CD4-positive, alpha-beta T cell treated with Interleukin-6 at 100 ng/mL for 8 hours (primary cell): ENCODE measurements around the gene HRH2.
"Not testable (repeated sequence)": the region's sequence is repeated elsewhere in the genome, so short reads cannot be mapped to it uniquely, and the experiment has no call there.

Experiments used
- DNase-seq: peaks from one replicate; pipeline ENCODE4 v3.0.0-alpha.2; 2020; ENCODE audit warnings: mixed read lengths, low spot score

HRH2 gene

GRCh38 chr5:175649967-175650366 lies 7.9 kb upstream of the HRH2 start:
- DNase-seq: no peak

GRCh38 chr5:175650430-175651205 lies 7.3 kb upstream of the HRH2 start:
- DNase-seq: not testable (repeated sequence)

GRCh38 chr5:175652741-175653663 lies 4.9 kb upstream of the HRH2 start:
- DNase-seq: peak; percentile 75

- DNase-seq: no peak
Measured at GRCh38 chr5:175653763-175654162, 4.1 kb upstream of the HRH2 start.

DNA sequence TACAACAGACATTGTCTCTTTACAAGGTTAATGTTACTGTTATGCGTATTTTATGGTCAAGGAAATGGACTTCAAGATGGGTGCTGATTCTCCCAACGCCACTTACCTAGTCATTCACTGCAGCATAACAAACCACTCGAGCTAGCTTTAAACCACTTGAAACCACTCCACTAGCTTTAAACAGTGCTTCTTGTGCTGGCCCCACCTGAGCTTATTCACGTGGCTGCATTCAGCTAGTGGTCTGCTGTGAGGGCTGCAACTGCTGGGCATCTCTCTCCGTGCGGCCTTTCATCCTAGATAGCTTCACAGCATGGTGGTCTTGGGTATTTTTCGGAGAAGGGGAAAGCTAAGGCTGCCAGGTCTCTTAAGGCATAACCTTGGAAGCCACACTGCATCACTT lies 3.5 kb upstream of the HRH2 start:
- DNase-seq: no peak

DNA sequence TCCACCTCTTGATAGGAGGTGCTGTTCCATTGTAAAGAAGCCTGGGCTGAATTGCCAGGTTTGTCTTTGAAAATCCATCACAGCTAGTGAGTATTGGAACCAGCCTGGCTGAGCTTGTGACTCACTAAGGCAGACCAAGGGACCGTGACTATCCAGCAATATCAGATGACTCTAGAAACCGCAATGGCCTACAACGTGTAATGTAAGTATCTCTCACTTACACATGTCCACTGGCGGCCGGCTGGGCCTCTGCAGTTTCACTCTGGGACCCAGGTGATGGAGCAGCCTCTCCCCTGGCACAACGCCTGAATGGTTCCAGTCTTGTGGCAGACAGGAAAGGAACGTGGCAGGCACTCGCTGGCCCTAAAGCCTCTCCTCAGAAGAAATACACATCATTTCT lies 3.1 kb upstream of the HRH2 start:
- no peak for DNase-seq

DNA sequence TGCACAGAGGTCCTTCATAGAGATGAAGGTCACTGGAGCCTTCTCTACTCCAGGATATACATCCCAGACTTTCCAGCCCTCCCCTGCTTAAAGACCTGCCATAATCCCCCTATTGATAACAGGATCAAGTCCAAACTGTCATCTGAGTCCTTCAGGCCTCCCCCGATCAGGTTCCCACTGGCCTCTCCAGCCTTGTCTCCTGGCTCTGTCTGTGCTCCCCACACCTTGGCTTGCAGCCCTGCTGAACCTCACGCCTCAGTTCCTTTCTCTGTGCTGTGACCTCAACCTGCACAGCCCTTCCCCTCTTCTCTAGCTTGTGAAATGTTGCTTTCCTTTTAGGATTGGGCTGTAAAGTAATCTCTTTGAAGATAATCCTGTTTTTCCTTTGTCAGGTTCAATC lies 2.5 kb upstream of the HRH2 start:
- no peak for DNase-seq

DNA sequence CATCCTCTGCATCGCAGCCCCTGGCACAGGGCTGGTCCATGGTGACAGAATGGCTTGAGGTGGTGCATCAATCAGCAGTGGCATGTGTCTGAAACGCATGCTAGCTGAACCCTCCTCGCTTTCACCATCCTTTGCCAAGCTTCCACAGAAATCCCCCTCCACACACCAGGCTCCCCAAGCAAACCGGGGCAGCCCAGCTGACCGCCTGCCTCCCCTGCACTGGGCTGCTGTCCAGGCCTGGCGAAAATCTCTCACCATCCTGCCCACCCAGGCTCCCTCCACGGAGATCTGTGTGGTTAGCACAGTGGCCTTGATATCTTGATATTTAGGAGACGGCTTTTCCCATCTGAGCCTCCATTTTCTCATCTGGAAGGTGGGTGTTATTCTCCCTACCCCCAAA lies 905 bp upstream of the HRH2 start:
- DNase-seq: no peak

GRCh38 chr5:175658299-175659145 lies 651 bp downstream of the HRH2 start:
- DNase-seq: peak; percentile 39

DNA sequence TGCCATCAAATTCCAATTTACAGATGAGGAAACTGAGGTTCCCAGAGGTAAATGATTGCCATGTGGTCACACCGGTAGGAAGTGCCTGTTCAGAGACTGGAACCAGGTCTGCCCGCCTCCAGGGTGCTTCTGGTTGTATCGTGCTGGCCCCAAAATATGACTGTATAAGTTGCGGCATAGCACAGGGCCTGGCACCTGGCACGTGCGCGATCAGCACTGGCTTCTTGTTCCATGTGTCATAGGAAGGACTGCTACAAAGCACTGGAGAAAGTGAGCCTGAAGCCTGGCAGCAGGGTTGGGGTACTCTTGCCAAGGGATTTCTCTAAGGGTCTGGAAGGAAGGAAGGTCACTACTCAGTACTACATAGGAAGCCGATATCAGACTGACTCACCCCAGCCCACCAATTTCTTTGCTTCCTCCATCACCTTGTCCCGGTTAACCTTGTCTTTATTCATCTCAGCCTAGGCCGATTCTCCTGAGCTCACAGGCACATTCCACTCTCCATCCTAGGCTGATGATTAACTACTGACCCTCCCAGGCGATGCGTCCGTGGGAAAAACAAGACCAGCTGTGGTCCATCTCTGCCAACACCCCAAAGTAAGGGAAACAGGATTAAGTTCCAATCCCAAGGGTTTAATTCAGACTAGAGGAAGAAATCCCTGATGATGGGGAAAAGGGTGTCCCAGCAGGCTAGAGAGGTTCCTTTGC lies 1.8 kb downstream of the HRH2 start:
- DNase-seq: no peak

DNA sequence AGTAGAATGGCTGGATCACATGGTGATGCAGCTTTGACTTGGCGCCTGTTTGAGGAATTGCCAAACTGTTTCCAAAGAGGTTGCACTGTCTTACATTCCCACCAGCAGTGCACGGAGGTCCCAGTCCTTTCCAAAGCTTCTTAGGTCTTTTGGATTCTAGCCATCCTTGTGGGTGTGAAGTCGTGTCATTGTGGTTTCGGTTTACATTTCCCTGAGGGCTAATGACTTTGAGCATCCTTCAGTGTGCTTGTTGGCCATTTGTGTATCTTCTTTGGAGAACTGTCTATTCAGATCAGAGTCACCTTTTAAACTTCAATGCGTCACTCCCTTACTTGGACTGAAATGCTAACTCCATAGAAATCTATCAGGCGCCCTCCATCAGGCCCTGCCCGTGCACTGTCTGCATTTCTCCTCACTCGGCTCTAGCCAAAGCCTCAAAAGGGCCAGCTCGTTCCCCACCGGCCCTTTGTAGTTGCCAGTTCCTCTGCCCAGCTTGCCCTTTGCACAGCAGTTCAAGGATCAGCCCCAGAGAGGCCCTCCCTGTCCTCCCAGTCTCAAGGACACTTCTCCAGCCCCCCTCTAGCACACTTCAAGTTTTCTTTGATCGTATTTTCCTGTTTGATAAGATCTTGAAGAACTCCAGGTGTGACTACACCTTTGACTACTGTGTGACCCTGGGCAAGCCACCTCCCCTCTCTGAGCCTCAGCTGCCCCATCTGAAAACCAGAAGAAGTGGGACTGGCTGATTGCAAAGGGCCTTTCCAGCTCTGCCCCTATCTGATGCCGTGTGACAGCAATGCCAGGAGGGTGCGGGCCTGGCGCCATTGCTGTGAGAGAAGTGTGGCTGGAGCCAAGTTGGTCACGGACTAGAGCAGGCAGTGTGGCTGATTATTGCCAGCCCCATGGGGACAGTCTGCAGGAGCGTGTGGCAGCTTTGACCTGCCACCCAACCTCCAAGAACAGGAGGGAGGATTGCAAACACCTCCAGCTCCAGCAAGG lies 5.6 kb downstream of the HRH2 start:
- no peak for DNase-seq

GRCh38 chr5:175664723-175665122 lies 6.9 kb downstream of the HRH2 start:
- DNase-seq: no peak

DNA sequence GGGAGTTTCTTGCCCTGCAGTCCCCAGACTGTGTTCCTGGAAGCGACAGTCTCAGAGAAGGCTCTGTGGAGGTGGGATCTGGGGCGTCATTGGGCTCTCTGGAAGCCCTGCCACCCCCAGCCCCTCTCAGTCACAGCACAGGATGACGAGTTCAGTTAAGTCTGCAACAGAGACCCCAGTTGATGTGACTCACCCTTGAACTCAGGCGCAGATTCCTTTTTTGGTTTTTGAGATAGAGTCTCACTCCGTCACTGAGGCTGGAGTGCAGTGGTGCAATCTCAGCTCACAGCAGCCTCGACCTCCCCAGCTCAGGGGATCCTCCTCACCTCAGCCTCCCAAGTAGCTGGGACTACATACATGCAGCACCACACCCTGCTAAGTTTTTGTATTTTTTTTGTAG lies 8.3 kb downstream of the HRH2 start:
- DNase-seq: no peak

DNA sequence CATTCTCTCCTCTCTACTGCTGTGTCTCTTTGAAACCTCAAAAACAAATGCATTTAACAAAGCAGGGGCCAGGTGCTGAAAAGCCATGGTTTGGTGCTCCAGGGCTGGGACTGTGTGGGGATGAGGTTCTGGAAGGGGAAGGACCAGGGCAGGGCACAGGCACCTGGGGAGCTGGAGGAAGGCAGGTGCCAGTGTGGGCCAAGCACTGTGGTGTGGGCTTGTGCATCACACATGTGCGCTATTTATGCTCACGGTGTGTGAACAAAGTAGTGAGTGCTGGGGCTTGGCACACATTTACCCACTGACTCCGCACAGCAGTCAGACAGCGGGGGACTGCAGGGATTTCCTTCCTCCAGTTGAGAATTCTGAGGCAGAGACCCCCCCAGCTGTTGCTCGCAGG lies 10.1 kb downstream of the HRH2 start:
- no peak for DNase-seq

DNA sequence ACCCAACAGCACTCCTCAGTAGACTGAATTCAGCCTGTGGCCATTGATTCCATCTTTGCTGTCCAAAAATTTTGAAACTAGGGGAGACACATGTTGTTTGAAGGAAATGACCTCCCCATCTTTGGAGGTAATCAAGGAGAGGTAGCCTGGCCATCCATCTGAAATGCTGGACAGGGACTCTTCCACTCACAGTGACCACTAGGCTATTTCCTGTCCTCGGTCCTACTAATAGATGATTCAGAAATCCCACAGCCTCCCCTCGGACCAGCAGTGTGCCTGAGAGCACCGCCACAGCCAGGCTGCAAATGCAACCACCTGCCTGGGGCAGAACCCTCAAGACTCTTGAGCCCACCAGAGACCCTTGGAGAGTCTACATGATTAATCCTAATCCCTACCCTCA lies 12.5 kb downstream of the HRH2 start:
- DNase-seq: no peak

DNA sequence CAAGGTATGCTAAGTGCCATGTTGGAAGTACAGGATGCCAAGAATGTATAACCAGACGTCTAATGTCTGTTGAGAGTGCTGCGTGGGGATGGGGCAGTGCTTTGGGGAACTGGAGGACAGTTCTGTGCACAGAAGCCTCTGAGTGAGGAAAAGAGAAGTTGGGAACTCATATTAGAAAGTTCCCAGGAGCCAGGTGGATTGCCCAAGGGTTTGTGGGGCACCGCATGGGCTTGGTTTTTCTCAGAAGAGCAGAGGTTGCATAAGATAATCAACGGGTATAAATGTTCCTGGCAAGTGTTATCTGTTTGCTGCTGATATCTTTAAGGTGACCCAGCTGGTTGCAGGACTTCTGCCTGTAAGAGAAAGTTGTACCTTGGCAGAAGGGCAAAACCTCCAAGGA lies 13.1 kb downstream of the HRH2 start:
- DNase-seq: no peak

DNA sequence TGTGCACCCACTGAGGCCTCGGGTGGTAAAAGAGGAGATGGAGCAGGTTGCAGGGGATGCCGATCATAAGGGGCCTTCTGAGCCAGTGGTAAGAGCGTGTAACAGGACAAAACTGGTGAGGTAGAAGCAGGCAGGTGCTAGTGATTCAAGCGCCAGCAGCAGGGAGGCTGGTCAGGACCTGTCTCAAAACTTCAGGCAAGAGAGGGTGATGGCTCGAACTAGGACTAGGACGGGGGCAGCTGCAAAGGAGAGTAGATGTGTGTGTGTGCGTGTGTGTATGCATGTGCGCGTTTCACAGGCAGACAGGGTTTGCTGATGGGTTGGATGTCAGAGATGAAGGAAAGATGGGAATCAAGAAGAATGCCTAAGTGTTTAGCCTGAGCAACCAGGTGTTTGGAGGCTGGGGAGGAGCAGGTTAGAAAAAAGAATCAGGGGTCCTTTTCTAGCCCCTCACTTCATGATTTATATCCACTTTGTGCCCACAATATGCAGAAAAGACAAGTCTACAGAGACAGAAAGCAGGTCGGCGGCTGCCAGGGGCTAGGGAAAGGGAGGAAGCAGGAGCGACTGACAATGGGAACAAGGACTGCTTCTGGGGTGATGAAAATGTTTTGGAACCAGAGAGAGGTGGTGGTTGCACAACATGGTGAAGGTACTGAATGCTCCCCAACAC lies 15.2 kb downstream of the HRH2 start:
- no peak for DNase-seq

DNA sequence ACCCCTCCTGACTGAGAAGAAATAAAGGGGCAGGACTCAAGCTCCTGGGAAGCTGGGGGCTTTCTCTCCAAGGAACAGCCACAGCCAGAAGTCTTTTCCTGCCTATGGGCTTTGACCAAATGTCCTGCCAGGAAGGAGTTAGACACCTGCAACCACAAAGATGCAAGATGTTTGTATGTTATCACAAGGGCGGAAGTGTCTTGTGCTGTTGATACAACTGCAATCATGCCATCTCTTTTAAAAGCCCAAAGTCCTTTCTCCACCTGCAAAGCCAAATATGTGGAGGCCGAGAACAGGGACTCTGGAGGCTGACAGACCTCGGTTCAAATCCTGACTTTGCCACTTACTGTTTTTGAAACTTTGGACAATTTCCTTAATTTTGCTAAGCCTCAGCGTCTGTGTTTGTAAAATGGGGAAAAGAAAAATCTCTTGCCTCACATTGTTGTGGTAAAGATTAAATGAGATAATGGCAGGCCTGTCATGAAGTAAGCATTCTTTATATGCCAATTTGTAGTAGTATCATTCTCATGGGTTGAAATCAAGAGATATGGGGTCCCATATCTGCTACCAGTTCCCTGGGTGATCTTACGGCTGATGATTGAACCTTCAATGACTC lies 17.0 kb downstream of the HRH2 start:
- DNase-seq: no peak

- no peak for DNase-seq
Measured at GRCh38 chr5:175675873-175676272, 18.0 kb downstream of the HRH2 start.
